Measurements from ENCODE around the gene FGD4.

The FGD4 gene

DNA sequence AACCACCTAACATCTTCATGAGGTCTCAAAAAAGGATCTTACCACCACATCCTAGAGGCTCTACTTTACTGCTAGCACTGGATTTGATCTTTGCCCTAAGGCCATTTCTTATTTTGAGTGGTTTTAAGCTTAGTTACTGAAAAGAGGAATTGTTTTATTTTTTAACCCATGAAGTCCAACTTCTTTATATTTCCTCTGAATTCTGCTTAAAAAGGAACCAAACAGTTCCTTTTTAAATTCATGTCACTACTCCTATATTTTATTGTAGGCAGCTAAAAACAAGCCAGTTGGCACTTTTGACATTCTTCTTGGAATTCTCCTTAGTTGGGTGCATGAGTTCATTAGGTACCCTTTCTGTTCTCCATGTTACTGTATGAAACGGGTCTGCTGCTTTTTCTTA lies 76.4 kb downstream of the FGD4 start:
- H3K9me3 ChIP-seq (ENCODE audit: low read length): peaks cover 3% of the 10 kb centered on the region
- H3K36me3 ChIP-seq (ENCODE audit: insufficient read depth, low read length): no peaks in the 10 kb centered on the region
- no peak overlapping the region for H3K4me3 ChIP-seq (ENCODE audit: low read length)
- peaks cover 4% of the 10 kb centered on the region for H3K4me1 ChIP-seq (ENCODE audit: insufficient read depth, low read length)
- H2AFZ ChIP-seq (ENCODE audit: low read depth, low read length): no peak overlapping the region
- H3K27me3 ChIP-seq (ENCODE audit: insufficient read depth, low read length): no peaks in the 10 kb centered on the region

- no peak overlapping the region for H2AFZ ChIP-seq (ENCODE audit: low read depth, low read length)
- no peaks in the 10 kb centered on the region for H3K36me3 ChIP-seq (ENCODE audit: insufficient read depth, low read length)
- H3K9me3 ChIP-seq (ENCODE audit: low read length): peaks cover 3% of the 10 kb centered on the region
- H3K4me1 ChIP-seq (ENCODE audit: insufficient read depth, low read length): peaks cover 4% of the 10 kb centered on the region
- H3K4me3 ChIP-seq (ENCODE audit: low read length): no peak overlapping the region
- H3K27me3 ChIP-seq (ENCODE audit: insufficient read depth, low read length): no peaks in the 10 kb centered on the region
These were observed 77.1 kb downstream of the FGD4 start for GRCh38 chr12:32476446-32476845.

- Histone ChIP-seq H3K36me3 (ENCODE audit: insufficient read depth, low read length) (no peaks in the 10 kb centered on the region), H3K4me1 (ENCODE audit: insufficient read depth, low read length) (peaks cover 4% of the 10 kb centered on the region), H2AFZ (ENCODE audit: low read depth, low read length) (no peak overlapping the region), H3K9me3 (ENCODE audit: low read length) (no peaks in the 10 kb centered on the region), H3K27me3 (ENCODE audit: insufficient read depth, low read length) (no peaks in the 10 kb centered on the region), H3K4me3 (ENCODE audit: low read length) (no peak overlapping the region)
These were observed 78.4 kb downstream of the FGD4 start for GRCh38 chr12:32477714-32478113.

DNA sequence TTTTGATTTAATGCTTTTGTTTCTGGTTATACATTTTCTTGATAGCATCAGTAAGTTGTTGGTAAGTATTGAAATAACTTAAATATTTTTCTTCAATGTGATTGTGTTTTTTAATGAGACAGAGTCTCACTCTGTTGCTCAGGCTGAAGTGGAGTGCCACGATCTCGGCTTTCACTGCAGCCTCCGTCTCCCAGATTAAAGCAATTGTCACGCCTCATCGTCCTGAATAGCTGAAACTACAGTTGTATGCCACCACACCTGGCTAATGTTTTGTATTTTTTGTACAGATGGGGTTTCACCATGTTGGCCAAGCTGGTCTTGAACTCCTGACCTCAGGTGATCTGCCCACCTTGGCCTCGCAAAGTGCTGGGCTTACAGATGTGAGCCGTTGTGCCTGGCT lies 78.8 kb downstream of the FGD4 start:
- Histone ChIP-seq H2AFZ (ENCODE audit: low read depth, low read length) (no peak overlapping the region), H3K36me3 (ENCODE audit: insufficient read depth, low read length) (no peaks in the 10 kb centered on the region), H3K4me1 (ENCODE audit: insufficient read depth, low read length) (peaks cover 4% of the 10 kb centered on the region), H3K9me3 (ENCODE audit: low read length) (no peaks in the 10 kb centered on the region), H3K27me3 (ENCODE audit: insufficient read depth, low read length) (no peaks in the 10 kb centered on the region), H3K4me3 (ENCODE audit: low read length) (no peak overlapping the region)

- no peak overlapping the region for H3K4me3 ChIP-seq (ENCODE audit: low read length)
- no peaks in the 10 kb centered on the region for H3K27me3 ChIP-seq (ENCODE audit: insufficient read depth, low read length)
- H3K4me1 ChIP-seq (ENCODE audit: insufficient read depth, low read length): peaks cover 4% of the 10 kb centered on the region
- no peak overlapping the region for H2AFZ ChIP-seq (ENCODE audit: low read depth, low read length)
- H3K9me3 ChIP-seq (ENCODE audit: low read length): no peaks in the 10 kb centered on the region
- no peaks in the 10 kb centered on the region for H3K36me3 ChIP-seq (ENCODE audit: insufficient read depth, low read length)
These were observed 79.7 kb downstream of the FGD4 start for GRCh38 chr12:32478858-32479725.

GRCh38 chr12:32482226-32482625 lies 82.9 kb downstream of the FGD4 start:
- Histone ChIP-seq H3K27me3 (ENCODE audit: insufficient read depth, low read length) (no peaks in the 10 kb centered on the region), H3K9me3 (ENCODE audit: low read length) (no peaks in the 10 kb centered on the region), H3K36me3 (ENCODE audit: insufficient read depth, low read length) (no peaks in the 10 kb centered on the region), H3K4me1 (ENCODE audit: insufficient read depth, low read length) (peaks cover 4% of the 10 kb centered on the region), H3K4me3 (ENCODE audit: low read length) (no peak overlapping the region), H2AFZ (ENCODE audit: low read depth, low read length) (no peak overlapping the region)

- Histone ChIP-seq H3K36me3 (ENCODE audit: insufficient read depth, low read length) (no peaks in the 10 kb centered on the region), H3K4me1 (ENCODE audit: insufficient read depth, low read length) (no peaks in the 10 kb centered on the region), H3K4me3 (ENCODE audit: low read length) (no peak overlapping the region), H2AFZ (ENCODE audit: low read depth, low read length) (no peak overlapping the region), H3K9me3 (ENCODE audit: low read length) (no peaks in the 10 kb centered on the region), H3K27me3 (ENCODE audit: insufficient read depth, low read length) (no peaks in the 10 kb centered on the region)
These were observed 84.1 kb downstream of the FGD4 start for GRCh38 chr12:32483499-32483898.

GRCh38 chr12:32483993-32484392 lies 84.6 kb downstream of the FGD4 start:
- H3K9me3 ChIP-seq (ENCODE audit: low read length): no peaks in the 10 kb centered on the region
- no peak overlapping the region for H2AFZ ChIP-seq (ENCODE audit: low read depth, low read length)
- H3K4me1 ChIP-seq (ENCODE audit: insufficient read depth, low read length): no peaks in the 10 kb centered on the region
- H3K36me3 ChIP-seq (ENCODE audit: insufficient read depth, low read length): no peaks in the 10 kb centered on the region
- H3K4me3 ChIP-seq (ENCODE audit: low read length): no peak overlapping the region
- H3K27me3 ChIP-seq (ENCODE audit: insufficient read depth, low read length): no peaks in the 10 kb centered on the region

GRCh38 chr12:32486158-32486557 lies 86.8 kb downstream of the FGD4 start:
- no peak overlapping the region for H3K4me3 ChIP-seq (ENCODE audit: low read length)
- H3K27me3 ChIP-seq (ENCODE audit: insufficient read depth, low read length): no peaks in the 10 kb centered on the region
- H3K36me3 ChIP-seq (ENCODE audit: insufficient read depth, low read length): no peaks in the 10 kb centered on the region
- H3K4me1 ChIP-seq (ENCODE audit: insufficient read depth, low read length): peaks cover 14% of the 10 kb centered on the region
- no peak overlapping the region for H2AFZ ChIP-seq (ENCODE audit: low read depth, low read length)
- no peaks in the 10 kb centered on the region for H3K9me3 ChIP-seq (ENCODE audit: low read length)

DNA sequence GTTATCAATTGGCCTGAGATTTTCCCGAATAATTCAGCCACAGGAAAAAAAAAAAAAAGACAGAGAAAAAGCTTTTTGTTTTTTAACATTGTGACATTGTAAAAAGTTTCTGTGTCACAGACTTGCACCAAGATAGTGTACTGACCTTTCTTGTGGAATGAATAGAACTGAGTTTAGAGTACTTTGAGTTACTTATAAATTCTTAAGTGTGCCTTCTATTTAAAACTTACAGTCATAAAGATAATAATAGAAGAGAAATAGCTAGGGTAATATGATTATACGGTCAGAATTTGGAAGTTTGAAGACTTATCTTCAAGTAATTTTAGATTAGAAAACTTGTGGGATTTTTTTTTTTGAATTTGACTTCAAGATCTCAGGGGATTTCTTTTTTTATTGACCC lies 88.8 kb downstream of the FGD4 start:
- no peaks in the 10 kb centered on the region for H3K9me3 ChIP-seq (ENCODE audit: low read length)
- no peak overlapping the region for H3K4me3 ChIP-seq (ENCODE audit: low read length)
- peaks cover 22% of the 10 kb centered on the region for H3K4me1 ChIP-seq (ENCODE audit: insufficient read depth, low read length)
- H3K27me3 ChIP-seq (ENCODE audit: insufficient read depth, low read length): no peaks in the 10 kb centered on the region
- H2AFZ ChIP-seq (ENCODE audit: low read depth, low read length): no peak overlapping the region
- H3K36me3 ChIP-seq (ENCODE audit: insufficient read depth, low read length): no peaks in the 10 kb centered on the region

DNA sequence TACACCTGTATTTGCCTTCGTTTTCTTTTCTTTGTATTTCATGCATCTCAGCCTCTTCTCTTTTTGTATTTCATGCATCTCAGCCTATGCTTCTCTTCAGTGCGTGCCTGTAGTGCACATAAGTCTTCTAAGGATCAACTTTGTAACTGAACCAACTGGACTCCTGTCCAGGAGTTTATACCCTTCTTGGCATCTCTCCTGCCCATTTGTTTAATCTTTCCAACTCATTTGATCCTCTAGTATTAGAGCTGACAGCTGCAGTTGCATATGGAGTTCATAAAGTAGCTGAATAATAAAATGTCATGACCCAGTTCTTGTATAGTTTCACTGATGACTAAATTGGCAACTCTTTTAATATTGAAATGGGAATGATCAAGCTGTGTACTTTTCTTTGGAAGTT lies 89.7 kb downstream of the FGD4 start:
- Histone ChIP-seq H3K9me3 (ENCODE audit: low read length) (no peaks in the 10 kb centered on the region), H2AFZ (ENCODE audit: low read depth, low read length) (no peak overlapping the region), H3K4me1 (ENCODE audit: insufficient read depth, low read length) (peaks cover 22% of the 10 kb centered on the region), H3K27me3 (ENCODE audit: insufficient read depth, low read length) (no peaks in the 10 kb centered on the region), H3K36me3 (ENCODE audit: insufficient read depth, low read length) (no peaks in the 10 kb centered on the region), H3K4me3 (ENCODE audit: low read length) (no peak overlapping the region)

- H2AFZ ChIP-seq (ENCODE audit: low read depth, low read length): no peak overlapping the region
- no peak overlapping the region for H3K4me3 ChIP-seq (ENCODE audit: low read length)
- no peaks in the 10 kb centered on the region for H3K9me3 ChIP-seq (ENCODE audit: low read length)
- H3K36me3 ChIP-seq (ENCODE audit: insufficient read depth, low read length): no peaks in the 10 kb centered on the region
- H3K27me3 ChIP-seq (ENCODE audit: insufficient read depth, low read length): no peaks in the 10 kb centered on the region
- peaks cover 28% of the 10 kb centered on the region for H3K4me1 ChIP-seq (ENCODE audit: insufficient read depth, low read length)
These were observed 91.4 kb downstream of the FGD4 start for GRCh38 chr12:32490801-32491200.

- no peaks in the 10 kb centered on the region for H3K36me3 ChIP-seq (ENCODE audit: insufficient read depth, low read length)
- H2AFZ ChIP-seq (ENCODE audit: low read depth, low read length): no peak overlapping the region
- peaks cover 28% of the 10 kb centered on the region for H3K4me1 ChIP-seq (ENCODE audit: insufficient read depth, low read length)
These were observed 93.9 kb downstream of the FGD4 start for GRCh38 chr12:32493282-32493681.

GRCh38 chr12:32494656-32495055 lies 95.3 kb downstream of the FGD4 start:
- Histone ChIP-seq H2AFZ (ENCODE audit: low read depth, low read length) (no peak overlapping the region), H3K9me3 (ENCODE audit: low read length) (no peaks in the 10 kb centered on the region), H3K4me3 (ENCODE audit: low read length) (no peak overlapping the region), H3K4me1 (ENCODE audit: insufficient read depth, low read length) (peaks cover 28% of the 10 kb centered on the region), H3K27me3 (ENCODE audit: insufficient read depth, low read length) (no peaks in the 10 kb centered on the region), H3K36me3 (ENCODE audit: insufficient read depth, low read length) (no peaks in the 10 kb centered on the region)

More at GRCh38 chr12:32493282-32493681, 93.9 kb downstream of the FGD4 start:
- Histone ChIP-seq H3K4me3 (ENCODE audit: low read length) (no peak overlapping the region), H3K9me3 (ENCODE audit: low read length) (no peaks in the 10 kb centered on the region), H3K27me3 (ENCODE audit: insufficient read depth, low read length) (no peaks in the 10 kb centered on the region)

Data from neuron (in vitro differentiated cells).